ENCODE results near the gene MTTP. TPM values are rescaled to one million over a fixed set of nuclear protein-coding genes. Genes with fewer than 3 reads are reported as not detected.

The MTTP gene
- total and polyA plus RNA-seq, 4 donors: 58.4 to 193 (median 83.9) TPM

DNA sequence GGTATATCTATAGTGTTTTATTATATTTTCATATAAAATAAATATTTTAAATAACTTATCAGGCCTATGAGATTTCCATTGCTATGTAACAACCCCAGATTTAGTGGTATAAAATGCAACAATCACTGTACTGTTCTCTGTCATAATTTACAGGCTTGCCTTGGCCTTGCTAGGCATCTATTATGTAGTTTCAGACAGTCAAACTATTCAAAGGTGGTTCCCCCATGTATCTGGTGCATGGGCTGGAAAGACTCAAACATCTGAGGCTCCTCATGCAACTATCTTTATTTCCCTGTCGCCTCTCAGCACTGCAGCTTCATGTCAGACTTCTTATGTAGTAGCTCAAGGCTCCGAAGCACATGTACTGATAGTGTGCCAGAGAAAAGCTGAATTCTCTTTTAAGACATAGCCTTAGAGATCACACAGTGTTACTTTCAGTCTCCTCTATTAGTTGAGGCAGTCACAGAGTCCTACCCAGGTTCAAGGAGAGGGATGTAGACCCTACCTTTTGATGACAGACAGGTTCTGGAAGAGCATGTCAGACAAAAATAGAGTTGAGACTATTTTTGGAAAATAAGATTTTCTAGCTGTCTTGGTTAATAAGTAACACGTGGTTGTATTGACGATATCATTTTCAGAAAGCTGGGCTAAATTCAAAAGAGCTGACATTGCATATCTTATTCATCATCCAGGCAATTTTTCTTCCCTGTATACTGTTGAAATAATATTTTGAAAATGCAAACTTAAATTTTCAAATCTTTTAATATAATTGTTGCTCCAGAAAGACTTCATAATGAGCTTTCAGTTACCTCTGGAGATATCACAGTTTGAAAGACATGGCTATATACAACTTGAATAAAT is 19.4 kb downstream of the MTTP start (continued):
- TF ChIP-seq FOXA1 (IDR thresholded peaks at IDR 0.05): no peak
- TF ChIP-seq JUND (IDR thresholded peaks at IDR 0.05): no peak
- TF ChIP-seq, protein P1, sequence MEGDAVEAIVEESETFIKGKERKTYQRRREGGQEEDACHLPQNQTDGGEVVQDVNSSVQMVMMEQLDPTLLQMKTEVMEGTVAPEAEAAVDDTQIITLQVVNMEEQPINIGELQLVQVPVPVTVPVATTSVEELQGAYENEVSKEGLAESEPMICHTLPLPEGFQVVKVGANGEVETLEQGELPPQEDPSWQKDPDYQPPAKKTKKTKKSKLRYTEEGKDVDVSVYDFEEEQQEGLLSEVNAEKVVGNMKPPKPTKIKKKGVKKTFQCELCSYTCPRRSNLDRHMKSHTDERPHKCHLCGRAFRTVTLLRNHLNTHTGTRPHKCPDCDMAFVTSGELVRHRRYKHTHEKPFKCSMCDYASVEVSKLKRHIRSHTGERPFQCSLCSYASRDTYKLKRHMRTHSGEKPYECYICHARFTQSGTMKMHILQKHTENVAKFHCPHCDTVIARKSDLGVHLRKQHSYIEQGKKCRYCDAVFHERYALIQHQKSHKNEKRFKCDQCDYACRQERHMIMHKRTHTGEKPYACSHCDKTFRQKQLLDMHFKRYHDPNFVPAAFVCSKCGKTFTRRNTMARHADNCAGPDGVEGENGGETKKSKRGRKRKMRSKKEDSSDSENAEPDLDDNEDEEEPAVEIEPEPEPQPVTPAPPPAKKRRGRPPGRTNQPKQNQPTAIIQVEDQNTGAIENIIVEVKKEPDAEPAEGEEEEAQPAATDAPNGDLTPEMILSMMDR (IDR thresholded peaks at IDR 0.05; ENCODE audit: low read depth, low read length, missing input control): no peak
- TF ChIP-seq SP1 (IDR thresholded peaks at IDR 0.05): no peak
- no peak for TF ChIP-seq EGR1 (IDR thresholded peaks at IDR 0.05; ENCODE audit: low read depth in 2 of 2)
- TF ChIP-seq ATF3 (IDR thresholded peaks at IDR 0.05): no peak
- no peak for TF ChIP-seq TAF1 (conservative IDR thresholded peaks at IDR 0.05)
- TF ChIP-seq FOXA2 (IDR thresholded peaks at IDR 0.05): no peak

DNA sequence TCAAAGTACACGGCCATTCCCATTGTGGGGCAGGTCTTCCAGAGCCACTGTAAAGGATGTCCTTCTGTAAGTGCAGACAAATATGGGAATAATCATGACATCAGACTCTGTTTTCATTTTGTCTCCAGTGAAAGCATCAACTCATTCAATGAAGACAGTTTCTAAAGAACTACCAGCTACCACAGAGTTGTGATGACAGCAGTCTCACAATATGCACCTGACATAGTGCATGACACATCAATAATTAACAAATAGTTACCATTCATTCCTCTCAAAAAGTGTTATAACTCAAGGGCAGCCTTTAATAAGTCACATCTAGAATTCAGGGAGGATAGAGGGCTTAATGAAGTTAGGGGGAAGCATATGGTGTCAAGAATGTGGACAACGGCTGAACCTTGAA is 20.2 kb downstream of the MTTP start:
- WGBS: 91% methylated on average over 2 of the region's 2 CpGs
- H3K9ac ChIP-seq (ENCODE audit: low read depth in 1 of 2, low read length in 2 of 2): no peak overlapping the region
- no peak overlapping the region for H3K27ac ChIP-seq (ENCODE audit: low read depth in 1 of 2, low read length in 2 of 2)
- H3K36me3 ChIP-seq (ENCODE audit: control insufficient read depth in 4 of 4, insufficient read depth in 3 of 4, low read depth in 1 of 4, low read length in 3 of 4): peaks cover 3 to 56% (median 23%) of the 10 kb centered on the region in 4 donors
- H3K9me3 ChIP-seq (ENCODE audit: control insufficient read depth in 4 of 4, low read length in 3 of 4): no peaks in the 10 kb centered on the region
- H3K4me1 ChIP-seq (ENCODE audit: control insufficient read depth in 4 of 4, insufficient read depth in 4 of 4, low read length in 3 of 4): peaks cover 0 to 8% (median under 1%) of the 10 kb centered on the region in 4 donors
- H3K27me3 ChIP-seq (ENCODE audit: control insufficient read depth in 4 of 4, insufficient read depth in 4 of 4, low read length in 3 of 4): no peaks in the 10 kb centered on the region
- TF ChIP-seq, protein P2, sequence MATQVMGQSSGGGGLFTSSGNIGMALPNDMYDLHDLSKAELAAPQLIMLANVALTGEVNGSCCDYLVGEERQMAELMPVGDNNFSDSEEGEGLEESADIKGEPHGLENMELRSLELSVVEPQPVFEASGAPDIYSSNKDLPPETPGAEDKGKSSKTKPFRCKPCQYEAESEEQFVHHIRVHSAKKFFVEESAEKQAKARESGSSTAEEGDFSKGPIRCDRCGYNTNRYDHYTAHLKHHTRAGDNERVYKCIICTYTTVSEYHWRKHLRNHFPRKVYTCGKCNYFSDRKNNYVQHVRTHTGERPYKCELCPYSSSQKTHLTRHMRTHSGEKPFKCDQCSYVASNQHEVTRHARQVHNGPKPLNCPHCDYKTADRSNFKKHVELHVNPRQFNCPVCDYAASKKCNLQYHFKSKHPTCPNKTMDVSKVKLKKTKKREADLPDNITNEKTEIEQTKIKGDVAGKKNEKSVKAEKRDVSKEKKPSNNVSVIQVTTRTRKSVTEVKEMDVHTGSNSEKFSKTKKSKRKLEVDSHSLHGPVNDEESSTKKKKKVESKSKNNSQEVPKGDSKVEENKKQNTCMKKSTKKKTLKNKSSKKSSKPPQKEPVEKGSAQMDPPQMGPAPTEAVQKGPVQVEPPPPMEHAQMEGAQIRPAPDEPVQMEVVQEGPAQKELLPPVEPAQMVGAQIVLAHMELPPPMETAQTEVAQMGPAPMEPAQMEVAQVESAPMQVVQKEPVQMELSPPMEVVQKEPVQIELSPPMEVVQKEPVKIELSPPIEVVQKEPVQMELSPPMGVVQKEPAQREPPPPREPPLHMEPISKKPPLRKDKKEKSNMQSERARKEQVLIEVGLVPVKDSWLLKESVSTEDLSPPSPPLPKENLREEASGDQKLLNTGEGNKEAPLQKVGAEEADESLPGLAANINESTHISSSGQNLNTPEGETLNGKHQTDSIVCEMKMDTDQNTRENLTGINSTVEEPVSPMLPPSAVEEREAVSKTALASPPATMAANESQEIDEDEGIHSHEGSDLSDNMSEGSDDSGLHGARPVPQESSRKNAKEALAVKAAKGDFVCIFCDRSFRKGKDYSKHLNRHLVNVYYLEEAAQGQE (IDR thresholded peaks at IDR 0.05): no peak
- TF ChIP-seq YY1 (IDR thresholded peaks at IDR 0.05): no peak
- no peak for TF ChIP-seq NR2F2 (IDR thresholded peaks at IDR 0.05)
- no peak for TF ChIP-seq JUND (IDR thresholded peaks at IDR 0.05)
- no peak for TF ChIP-seq EGR1 (IDR thresholded peaks at IDR 0.05; ENCODE audit: low read depth in 2 of 2)
- no peak for TF ChIP-seq GABPA (IDR thresholded peaks at IDR 0.05 in 1 of 2, conservative IDR thresholded peaks at IDR 0.05 in 1 of 2)
- no peak for TF ChIP-seq FOXA1 (IDR thresholded peaks at IDR 0.05)
- TF ChIP-seq HNF4A (conservative IDR thresholded peaks at IDR 0.05): no peak
- TF ChIP-seq, protein P3, sequence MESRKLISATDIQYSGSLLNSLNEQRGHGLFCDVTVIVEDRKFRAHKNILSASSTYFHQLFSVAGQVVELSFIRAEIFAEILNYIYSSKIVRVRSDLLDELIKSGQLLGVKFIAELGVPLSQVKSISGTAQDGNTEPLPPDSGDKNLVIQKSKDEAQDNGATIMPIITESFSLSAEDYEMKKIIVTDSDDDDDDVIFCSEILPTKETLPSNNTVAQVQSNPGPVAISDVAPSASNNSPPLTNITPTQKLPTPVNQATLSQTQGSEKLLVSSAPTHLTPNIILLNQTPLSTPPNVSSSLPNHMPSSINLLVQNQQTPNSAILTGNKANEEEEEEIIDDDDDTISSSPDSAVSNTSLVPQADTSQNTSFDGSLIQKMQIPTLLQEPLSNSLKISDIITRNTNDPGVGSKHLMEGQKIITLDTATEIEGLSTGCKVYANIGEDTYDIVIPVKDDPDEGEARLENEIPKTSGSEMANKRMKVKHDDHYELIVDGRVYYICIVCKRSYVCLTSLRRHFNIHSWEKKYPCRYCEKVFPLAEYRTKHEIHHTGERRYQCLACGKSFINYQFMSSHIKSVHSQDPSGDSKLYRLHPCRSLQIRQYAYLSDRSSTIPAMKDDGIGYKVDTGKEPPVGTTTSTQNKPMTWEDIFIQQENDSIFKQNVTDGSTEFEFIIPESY (IDR thresholded peaks at IDR 0.05): no peak
- TF ChIP-seq, protein P1 (IDR thresholded peaks at IDR 0.05; ENCODE audit: low read depth, low read length, missing input control): no peak
- no peak for TF ChIP-seq ATF3 (IDR thresholded peaks at IDR 0.05)
- no peak for TF ChIP-seq MAX (IDR thresholded peaks at IDR 0.05)
- TF ChIP-seq RAD21 (IDR thresholded peaks at IDR 0.05): no peak
- TF ChIP-seq FOXA2 (IDR thresholded peaks at IDR 0.05): no peak
- TF ChIP-seq TAF1 (conservative IDR thresholded peaks at IDR 0.05): no peak
- no peak for TF ChIP-seq RXRA (IDR thresholded peaks at IDR 0.05)
- TF ChIP-seq SP1 (IDR thresholded peaks at IDR 0.05): no peak
- TF ChIP-seq HNF4G (IDR thresholded peaks at IDR 0.05): no peak
- no peak for DNase-seq (ENCODE audit: low spot score)
- H3K4me3 ChIP-seq (ENCODE audit: low read depth in 1 of 3, low read length in 3 of 3): no peak overlapping the region

Data from liver (tissue), 9 donors.